K562 (cell line): ENCODE results near the gene ADGRD1. TPM values are rescaled to one million over a fixed set of nuclear protein-coding genes. Genes with fewer than 3 reads are reported as not detected.

Experiments used
- ASH1L ChIP-seq: fragments of 450-650 bp; IDR thresholded peaks from 2 replicates; pipeline ENCODE4 v1.6.1; 2018; ENCODE audit warnings: borderline replicate concordance, mild to moderate bottlenecking, low read depth; ENCODE audit not compliant: partially characterized antibody
- FOXK1 ChIP-seq: sonication (generic); formaldehyde crosslinking; IDR thresholded peaks from 2 replicates; pipeline ENCODE4 v1.8.0; 2022; ENCODE audit warnings: missing genetic modification reagents, mild to moderate bottlenecking, borderline replicate concordance
- HMBOX1 ChIP-seq: sonication (generic); IDR thresholded peaks from 2 replicates; pipeline ENCODE4 v1.6.1; 2016
- HMGN3 ChIP-seq: IDR thresholded peaks from 2 replicates; pipeline ENCODE4 v1.6.1; 2011; ENCODE audit warnings: borderline replicate concordance, low read depth, mild to moderate bottlenecking, mixed read lengths, low read length; ENCODE audit not compliant: insufficient read length; ENCODE audit errors: extremely low read depth
- KLF13 ChIP-seq: fragments of 450-650 bp; IDR thresholded peaks from 2 replicates; pipeline ENCODE4 v1.6.1; 2016; ENCODE audit warnings: missing genetic modification characterization, low read depth, mild to moderate bottlenecking, missing compliant biosample characterization, moderate library complexity, borderline replicate concordance
- MECOM ChIP-seq: fragments of 250-450 bp; sonication (Bioruptor Pico); IDR thresholded peaks from 2 replicates; pipeline ENCODE4 v1.8.0; 2022; ENCODE audit warnings: inconsistent platforms
- PKNOX1 ChIP-seq: fragments of 450-650 bp; IDR thresholded peaks from 2 replicates; pipeline ENCODE4 v1.6.1; 2016
- RREB1 ChIP-seq: fragments of 250-450 bp; sonication (Bioruptor Pico); IDR thresholded peaks from 2 replicates; pipeline ENCODE4 v1.4.0; 2020
- SMARCC2 ChIP-seq: fragments of 450-650 bp; IDR thresholded peaks from 2 replicates; pipeline ENCODE4 v1.6.1; 2017; ENCODE audit warnings: antibody characterized with exemption, moderate library complexity, mild to moderate bottlenecking, low read depth
- TCF3 ChIP-seq: sonication (generic); formaldehyde crosslinking; IDR thresholded peaks from 2 replicates; pipeline ENCODE4 v1.4.0; 2020; ENCODE audit warnings: mild to moderate bottlenecking, missing genetic modification reagents
- THRA ChIP-seq: fragments of 450-650 bp; IDR thresholded peaks from 2 replicates; pipeline ENCODE4 v1.6.1; 2017; ENCODE audit warnings: mild to moderate bottlenecking, moderate library complexity
- TOE1 ChIP-seq, 2 experiments: fragments of 450-650 bp in 1 of 2; sonication (generic) in 1 of 2; formaldehyde crosslinking in 1 of 2; IDR thresholded peaks; 2 replicates each; pipeline versions ENCODE4 v1.7.1 to v1.8.0; 2016 to 2022; ENCODE audit warnings: borderline replicate concordance in 2 of 2, mild to moderate bottlenecking in 2 of 2, antibody characterized with exemption in 1 of 2, inconsistent platforms in 1 of 2, low read depth in 1 of 2, missing genetic modification reagents in 1 of 2, moderate library complexity in 1 of 2
- ZFP91 ChIP-seq: sonication (generic); formaldehyde crosslinking; IDR thresholded peaks from 2 replicates; pipeline ENCODE4 v1.8.0; 2022; ENCODE audit warnings: mild to moderate bottlenecking, missing genetic modification reagents
- ZNF184 ChIP-seq: sonication (generic); formaldehyde crosslinking; IDR thresholded peaks from 2 replicates; pipeline ENCODE4 v1.5.0; 2020; ENCODE audit warnings: missing genetic modification reagents
- ZNF212 ChIP-seq: fragments of 450-650 bp; formaldehyde crosslinking; IDR thresholded peaks from 2 replicates; pipeline ENCODE4 v1.4.0; 2020; ENCODE audit warnings: mild to moderate bottlenecking
- ZNF780A ChIP-seq: fragments of 250-450 bp; sonication (Bioruptor Pico); IDR thresholded peaks from 2 replicates; pipeline ENCODE4 v1.5.0; 2021; ENCODE audit warnings: mild to moderate bottlenecking
- polyA plus RNA-seq, 8 experiments: library from polyadenylated mRNA; depleted of rRNA in 4 of 8; stranded (reverse) in 5 of 8; unstranded in 3 of 8; fragments of >200 nt; fragmentation: Nextera tagmentation in 2 of 8; fragmentation: Illumina TruSeq in 1 of 8; extraction: Ambion mirVana in 2 of 8; extraction: Trizol in 1 of 8; gene quantifications; 2 replicates each; pipeline versions ENCODE4 v1.2.1 to v1.2.3, GENCODE V29; 2011 to 2014; ENCODE audit warnings: inconsistent platforms in 1 of 8, missing spikeins in 1 of 8
- total RNA-seq, 7 experiments: library from RNA; depleted of rRNA in 6 of 7; stranded (reverse); fragments of >200 nt in 6 of 7; fragmentation: Illumina TruSeq in 2 of 7; extraction: Trizol in 2 of 7; gene quantifications; 2 replicates each; pipeline versions ENCODE4 v1.2.1 to v1.2.3, GENCODE V29; 2011 to 2021; ENCODE audit warnings: low replicate concordance in 1 of 7

ADGRD1 gene
- total and polyA plus RNA-seq, 9 of the 15 experiments (the other 6 are each of a cell fraction or from before 2014, with no cell fraction given): 1.7 to 11.7 (median 3.3) TPM

- TF ChIP-seq RREB1 (CRISPR knock-in tag): no peak
- peak; percentile 72; the same call in 1 of the 2 replicates for TF ChIP-seq TOE1 (IDR thresholded peaks at IDR 0.05; ENCODE audit: borderline replicate concordance)
- no peak for TF ChIP-seq TOE1 (CRISPR knock-in tag; IDR thresholded peaks at IDR 0.05; ENCODE audit: borderline replicate concordance, low read depth)
- TF ChIP-seq ZNF184 (CRISPR knock-in tag): no peak
- TF ChIP-seq ZNF212: no peak
- TF ChIP-seq THRA: no peak
- no peak for TF ChIP-seq MECOM (CRISPR knock-in tag)
- TF ChIP-seq ASH1L: no peak
- peak; percentile 73 for TF ChIP-seq TCF3
- TF ChIP-seq HMGN3: no peak
- no peak for TF ChIP-seq KLF13 (tag)
- peak; percentile 67; the same call in 1 of the 2 replicates for TF ChIP-seq SMARCC2
- TF ChIP-seq HMBOX1: no peak
- TF ChIP-seq ZNF780A (CRISPR knock-in tag): no peak
- TF ChIP-seq FOXK1 (CRISPR knock-in tag): 0 out of 2 replicates have a peak, but pooled peaks have one; percentile 22
- TF ChIP-seq ZFP91 (CRISPR knock-in tag): no peak
- TF ChIP-seq PKNOX1: peak; percentile 65
Observed at GRCh38 chr12:131000000-131000486, 46.3 kb downstream of the ADGRD1 start (continued).
